SU-DHL-6 (cell line): Measurements from ENCODE around the gene UTP14A.

Experiments used
- H2AFZ ChIP-seq: fragments of 200-600 bp; sonication (generic); 2 replicates; pipeline ENCODE4 v1.6.1; 2014; ENCODE audit warnings: low read depth, mild to moderate bottlenecking, moderate library complexity, mixed read lengths, antibody characterized with exemption, low read length; ENCODE audit not compliant: severe bottlenecking
- H3F3A ChIP-seq: fragments of 200-600 bp; shearing (Covaris generic); 2 replicates; pipeline ENCODE4 v1.6.0; 2016; ENCODE audit warnings: antibody characterized with exemption, mild to moderate bottlenecking; ENCODE audit not compliant: insufficient read depth
- H3K27ac ChIP-seq: fragments of 200-600 bp; sonication (generic); 2 replicates; pipeline ENCODE4 v1.5.1; 2016; ENCODE audit warnings: low read depth, mild to moderate bottlenecking, low read length, moderate library complexity, mixed read lengths
- H3K27me3 ChIP-seq: fragments of 200-600 bp; sonication (generic), shearing (Covaris generic); 2 replicates; pipeline ENCODE4 v1.6.0; 2014; ENCODE audit warnings: mild to moderate bottlenecking, low read length
- H3K36me3 ChIP-seq: fragments of 200-600 bp; sonication (generic); 2 replicates; pipeline ENCODE4 v1.6.1; 2014; ENCODE audit warnings: mild to moderate bottlenecking, low read length, mixed read lengths
- H3K4me2 ChIP-seq: fragments of 300-600, 200-600 bp; shearing (Covaris generic), sonication (generic); 2 replicates; pipeline ENCODE4 v1.6.0; 2014; ENCODE audit warnings: low read length, low read depth, mild to moderate bottlenecking; ENCODE audit not compliant: poor library complexity, severe bottlenecking
- H3K4me3 ChIP-seq: fragments of 200-600 bp; sonication (generic); 2 replicates; pipeline ENCODE4 v1.5.1; 2014; ENCODE audit warnings: antibody characterized with exemption, low read length, mild to moderate bottlenecking, mixed read lengths; ENCODE audit not compliant: insufficient read depth, poor library complexity, severe bottlenecking
- H3K79me2 ChIP-seq: fragments of 200-600 bp; sonication (generic); 2 replicates; pipeline ENCODE4 v1.6.1; 2014; ENCODE audit warnings: mild to moderate bottlenecking, low read length, moderate library complexity; ENCODE audit not compliant: insufficient read depth
- H3K9ac ChIP-seq: fragments of 200-600 bp; sonication (generic); 2 replicates; pipeline ENCODE4 v1.7.0; 2014; ENCODE audit warnings: mild to moderate bottlenecking, low read length
- H3K9me2 ChIP-seq: fragments of 200-600 bp; sonication (generic); replicated peaks from 2 replicates; pipeline ENCODE4 v1.6.1; 2014; ENCODE audit warnings: low read length; ENCODE audit not compliant: insufficient read depth
- H3K9me3 ChIP-seq: fragments of 200-600 bp; sonication (generic); 2 replicates; pipeline ENCODE4 v1.6.1; 2014; ENCODE audit warnings: low read length, mixed read lengths; ENCODE audit not compliant: insufficient read depth
- H4K20me1 ChIP-seq: fragments of 200-600 bp; sonication (generic); 2 replicates; pipeline ENCODE4 v1.6.1; 2014; ENCODE audit warnings: low read depth, mild to moderate bottlenecking, antibody characterized with exemption, low read length, moderate library complexity, mixed read lengths
- EZH2phosphoT487 ChIP-seq: fragments of 200-600 bp; sonication (generic), shearing (Covaris generic); conservative IDR thresholded peaks from 2 replicates; pipeline ENCODE4 v1.6.1; 2018; ENCODE audit warnings: mild to moderate bottlenecking, antibody characterized with exemption, low read length, moderate library complexity, mixed read lengths
- TF ChIP-seq, protein P1 (sequence below): fragments of 200-600 bp; sonication (generic); IDR thresholded peaks from one replicate; pipeline ENCODE4 v1.5.1; 2017; ENCODE audit warnings: antibody characterized with exemption, mild to moderate bottlenecking, low read length, moderate library complexity; ENCODE audit not compliant: insufficient read depth, poor library complexity, severe bottlenecking

Gene UTP14A

DNA sequence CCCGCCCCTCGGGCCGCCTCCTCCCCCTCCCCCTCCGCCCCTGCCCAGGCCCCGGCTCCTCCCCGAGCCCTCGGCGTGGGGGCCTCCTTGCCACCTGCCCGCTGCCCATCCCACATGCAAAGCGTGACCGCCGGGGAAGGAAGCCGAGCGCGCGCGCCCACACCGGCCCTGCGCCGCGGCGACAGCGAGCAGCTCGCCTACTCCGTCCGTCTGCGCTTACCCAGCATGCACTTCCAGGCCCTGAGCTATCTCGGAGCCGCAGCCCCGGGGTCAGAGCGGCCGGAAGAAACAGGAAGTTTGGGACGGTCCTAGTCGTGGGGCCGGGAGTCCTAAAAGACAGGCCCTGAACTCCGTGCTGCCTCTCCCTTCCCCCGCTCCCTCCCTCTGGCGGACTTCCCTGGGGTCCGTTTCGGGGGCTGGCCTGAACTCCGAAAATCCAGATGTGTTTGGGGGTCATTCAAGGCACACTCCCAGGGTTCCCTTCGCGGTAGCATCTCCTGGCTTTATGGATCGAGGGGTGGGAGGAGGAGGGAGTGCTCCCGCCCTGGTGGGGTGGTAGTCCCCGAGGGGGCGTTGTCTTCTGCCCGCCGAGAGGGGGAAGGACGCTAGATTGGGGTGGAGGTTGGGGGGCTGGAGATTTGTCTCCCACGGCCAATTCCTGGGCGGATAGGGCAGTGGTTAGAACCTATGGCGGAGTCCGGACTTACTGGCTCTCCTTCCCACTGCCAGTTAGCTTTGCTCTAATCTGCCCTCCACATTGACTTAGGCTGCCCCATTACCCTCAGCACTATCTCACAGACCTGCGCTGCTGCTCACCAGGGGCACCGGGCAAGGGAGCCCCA is 51.5 kb downstream of the UTP14A start:
- no peak for TF ChIP-seq EZH2phosphoT487
- TF ChIP-seq, protein P1, sequence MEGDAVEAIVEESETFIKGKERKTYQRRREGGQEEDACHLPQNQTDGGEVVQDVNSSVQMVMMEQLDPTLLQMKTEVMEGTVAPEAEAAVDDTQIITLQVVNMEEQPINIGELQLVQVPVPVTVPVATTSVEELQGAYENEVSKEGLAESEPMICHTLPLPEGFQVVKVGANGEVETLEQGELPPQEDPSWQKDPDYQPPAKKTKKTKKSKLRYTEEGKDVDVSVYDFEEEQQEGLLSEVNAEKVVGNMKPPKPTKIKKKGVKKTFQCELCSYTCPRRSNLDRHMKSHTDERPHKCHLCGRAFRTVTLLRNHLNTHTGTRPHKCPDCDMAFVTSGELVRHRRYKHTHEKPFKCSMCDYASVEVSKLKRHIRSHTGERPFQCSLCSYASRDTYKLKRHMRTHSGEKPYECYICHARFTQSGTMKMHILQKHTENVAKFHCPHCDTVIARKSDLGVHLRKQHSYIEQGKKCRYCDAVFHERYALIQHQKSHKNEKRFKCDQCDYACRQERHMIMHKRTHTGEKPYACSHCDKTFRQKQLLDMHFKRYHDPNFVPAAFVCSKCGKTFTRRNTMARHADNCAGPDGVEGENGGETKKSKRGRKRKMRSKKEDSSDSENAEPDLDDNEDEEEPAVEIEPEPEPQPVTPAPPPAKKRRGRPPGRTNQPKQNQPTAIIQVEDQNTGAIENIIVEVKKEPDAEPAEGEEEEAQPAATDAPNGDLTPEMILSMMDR, result no peak
- Histone ChIP-seq H3K27ac (peak overlapping the region; percentile 40; the same call in 1 of the 2 replicates), H2AFZ (peak overlapping the region; percentile 89), H3K9me3 (no peaks in the 10 kb centered on the region), H3K9me2 (no peaks in the 10 kb centered on the region), H3K4me2 (peak overlapping the region; percentile 73), H3K9ac (peak overlapping the region; percentile 70), H3K4me3 (peak overlapping the region; percentile 56), H3K79me2 (no peaks in the 10 kb centered on the region), H3K36me3 (no peaks in the 10 kb centered on the region), H4K20me1 (no peaks in the 10 kb centered on the region), H3F3A (0 out of 2 replicates have a peak, but pooled peaks cover 4% of the 10 kb centered on the region), H3K27me3 (no peaks in the 10 kb centered on the region)

DNA sequence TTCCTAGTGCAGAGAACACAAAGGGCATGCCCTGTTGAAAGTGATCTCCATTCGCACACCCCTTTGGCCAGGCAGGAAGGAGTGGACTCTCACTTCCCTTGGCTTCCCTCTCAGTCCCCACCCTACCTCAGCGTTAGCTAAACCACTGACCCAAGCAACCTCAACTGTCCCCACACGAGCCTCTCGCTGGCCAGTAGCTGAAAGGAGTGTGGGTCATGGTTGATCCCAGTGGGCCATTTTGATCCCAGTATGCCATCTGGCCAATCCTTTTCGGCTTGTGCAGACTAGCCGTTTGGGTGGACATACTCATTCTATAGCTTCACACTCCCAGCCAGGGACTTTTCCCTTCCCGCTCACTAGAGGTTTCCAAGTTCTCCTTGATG is 52.1 kb downstream of the UTP14A start:
- no peaks in the 10 kb centered on the region for H3K36me3 ChIP-seq
- no peaks in the 10 kb centered on the region for H3K27me3 ChIP-seq
- no peaks in the 10 kb centered on the region for H3K9me3 ChIP-seq
- H3K4me2 ChIP-seq, result peak overlapping the region; percentile 73
- H2AFZ ChIP-seq, result no peak overlapping the region
- TF ChIP-seq EZH2phosphoT487, result no peak
- TF ChIP-seq, protein P1, result no peak
- 0 out of 2 replicates have a peak, but pooled peaks cover 4% of the 10 kb centered on the region for H3F3A ChIP-seq
- H3K9me2 ChIP-seq, result no peaks in the 10 kb centered on the region
- H4K20me1 ChIP-seq, result no peaks in the 10 kb centered on the region
- H3K9ac ChIP-seq, result peak overlapping the region; percentile 70; the same call in 1 of the 2 replicates
- no peak overlapping the region for H3K27ac ChIP-seq
- H3K79me2 ChIP-seq, result no peaks in the 10 kb centered on the region
- no peak overlapping the region for H3K4me3 ChIP-seq

DNA sequence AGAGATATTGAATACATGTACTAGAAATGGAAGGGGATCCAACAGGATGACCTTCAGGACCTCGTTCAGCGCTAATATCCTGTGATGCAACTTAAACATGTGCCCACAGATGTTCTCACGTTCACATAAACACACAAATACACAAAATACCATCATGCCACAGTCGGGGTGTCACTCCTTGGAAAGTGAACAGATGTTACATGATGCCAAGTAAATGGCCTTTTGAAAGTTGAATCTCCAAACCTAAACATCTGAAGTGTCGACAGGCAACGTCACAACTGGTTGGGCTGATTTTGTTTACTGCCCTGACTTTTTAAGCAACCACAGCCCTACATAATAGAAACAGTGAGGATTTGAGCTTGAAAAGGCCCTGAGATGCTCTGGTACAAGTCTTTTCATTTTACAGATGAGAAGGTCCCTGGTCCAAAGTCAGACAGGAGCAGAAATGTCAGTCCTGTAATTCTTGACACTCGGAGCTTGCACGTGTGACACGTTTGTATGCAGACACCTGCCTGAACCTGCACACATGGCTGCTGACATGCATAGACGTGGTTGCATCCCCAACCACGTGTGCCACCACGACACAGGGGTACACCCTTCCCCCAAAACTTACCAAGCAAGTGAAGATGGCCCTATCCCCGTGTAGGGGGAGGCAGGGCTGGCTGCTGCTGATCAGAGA is 53.0 kb downstream of the UTP14A start:
- no peak overlapping the region for H3K4me2 ChIP-seq
- 0 out of 2 replicates have a peak, but pooled peaks cover 4% of the 10 kb centered on the region for H3F3A ChIP-seq
- H4K20me1 ChIP-seq, result no peaks in the 10 kb centered on the region
- no peaks in the 10 kb centered on the region for H3K9me3 ChIP-seq
- no peaks in the 10 kb centered on the region for H3K9me2 ChIP-seq
- no peaks in the 10 kb centered on the region for H3K27me3 ChIP-seq
- H3K79me2 ChIP-seq, result no peaks in the 10 kb centered on the region
- H3K9ac ChIP-seq, result no peak overlapping the region
- no peaks in the 10 kb centered on the region for H3K36me3 ChIP-seq
- H3K27ac ChIP-seq, result no peak overlapping the region
- H2AFZ ChIP-seq, result no peak overlapping the region
- no peak overlapping the region for H3K4me3 ChIP-seq
- TF ChIP-seq, protein P1, result no peak
- TF ChIP-seq EZH2phosphoT487, result no peak
